ENCODE measurements around the gene ELAC2.

Gene ELAC2

DNA sequence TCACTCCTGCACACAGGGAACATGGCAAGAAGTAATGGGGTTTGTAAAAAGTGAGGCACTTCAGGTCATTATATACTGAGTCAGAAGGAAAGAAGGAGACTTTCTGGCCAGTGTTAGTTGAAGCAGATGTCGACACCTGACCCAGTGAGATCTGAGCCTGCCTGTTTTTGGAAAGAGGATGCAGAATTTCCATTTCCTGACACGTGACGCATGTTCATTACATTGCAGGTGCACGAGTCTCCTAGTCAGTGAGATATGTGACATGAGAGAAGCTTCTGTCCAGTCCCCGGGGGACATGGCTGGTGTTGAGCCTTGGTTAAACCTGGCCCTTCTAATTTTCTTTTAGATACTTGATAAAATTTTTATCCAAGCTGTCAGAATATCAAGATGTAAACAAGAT, 62.3 kb downstream of the ELAC2 start:
- FAIRE-seq (no peak), DNase-seq (ENCODE audit: low spot score) (no peak)

DNA sequence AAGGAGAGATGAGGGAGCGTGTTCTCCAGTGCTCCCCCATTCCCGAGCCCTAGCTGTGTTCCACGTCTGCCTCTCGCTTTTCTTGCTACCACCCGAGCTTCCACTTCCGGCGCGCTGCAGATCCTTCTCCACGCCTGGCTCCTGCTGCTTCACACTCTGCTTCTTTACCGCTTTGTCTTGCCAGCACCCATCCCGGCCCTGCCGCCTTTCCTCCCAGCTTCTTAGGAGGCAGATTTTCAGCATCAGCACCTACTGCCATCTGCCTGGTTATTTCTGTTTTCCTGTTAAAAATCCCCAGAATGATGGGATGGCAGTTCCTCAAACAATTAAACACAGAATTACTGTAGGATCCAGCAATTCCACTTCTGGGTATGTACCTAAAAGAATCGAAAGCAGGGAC, 64.7 kb downstream of the ELAC2 start:
- no peak for FAIRE-seq

DNA sequence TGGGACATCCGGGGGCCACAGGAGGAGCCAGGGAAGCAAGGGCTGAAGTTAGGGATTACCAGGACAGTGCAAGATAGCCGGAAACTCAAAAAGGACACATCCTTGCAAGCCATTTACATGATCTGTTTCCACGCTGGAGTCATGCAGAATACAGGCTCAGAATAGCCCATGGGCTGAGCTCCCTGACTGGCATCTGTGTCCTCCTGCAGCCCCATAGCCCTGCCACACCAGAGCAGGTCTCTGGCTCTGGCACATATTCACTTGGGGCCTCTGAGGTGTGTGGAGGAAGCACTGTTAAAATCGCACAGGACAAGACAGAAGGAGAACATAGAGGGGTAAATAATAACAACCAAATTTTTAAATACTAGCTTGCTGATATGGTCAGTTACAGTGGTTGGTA, 65.8 kb downstream of the ELAC2 start:
- DNase-seq (ENCODE audit: low spot score), result no peak
- no peak for FAIRE-seq

More for the DNA sequence above, 64.7 kb downstream of the ELAC2 start:
- DNase-seq (ENCODE audit: low spot score), result no peak

DNA sequence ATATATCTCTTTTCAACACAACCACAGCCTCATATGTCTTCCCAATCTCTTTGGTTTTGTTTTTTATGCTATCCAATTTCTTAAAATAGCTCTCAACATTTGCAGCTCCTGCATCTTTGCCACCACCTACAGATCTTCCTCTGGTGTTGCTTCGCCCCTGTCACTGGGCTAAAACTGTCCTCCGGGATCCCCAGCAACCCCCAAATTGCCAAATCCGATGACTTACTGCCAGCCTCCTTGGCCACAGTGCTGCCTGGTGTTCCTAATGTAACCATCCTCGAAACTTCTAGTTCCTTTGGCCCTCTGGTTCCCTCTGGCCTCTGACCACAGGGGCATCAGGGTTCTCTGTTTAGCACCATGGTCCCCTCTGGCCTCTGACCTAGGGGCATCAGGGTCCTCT, 70.8 kb downstream of the ELAC2 start:
- DNase-seq (ENCODE audit: low spot score) (no peak), FAIRE-seq (no peak)
